NCI-H510A (cell line): Measurements from ENCODE around the gene TOR1A.

Experiments used
- DNase-seq: peaks from one replicate; lab custom pipeline; 2025; lab: John Stamatoyannopoulos, UW

Gene TOR1A

DNA sequence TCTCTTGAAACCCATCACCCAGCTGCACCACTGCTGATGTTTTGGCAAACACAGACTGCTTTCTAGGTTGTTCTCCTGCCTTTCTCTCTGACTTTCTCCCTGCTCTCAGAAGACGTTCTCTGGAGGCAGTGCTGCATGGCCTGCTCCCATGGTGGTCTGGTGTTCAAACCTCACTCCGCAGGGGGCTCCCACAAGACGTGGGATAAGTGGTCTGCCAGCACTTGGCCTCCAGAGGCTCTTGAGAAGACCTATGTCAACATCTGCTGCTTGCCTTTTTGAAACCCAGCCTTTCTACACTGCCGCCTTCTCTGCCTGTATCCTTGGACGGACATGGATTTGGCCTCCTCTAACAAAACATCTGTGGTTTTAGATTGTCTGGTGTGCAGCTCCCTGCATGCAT is 27.9 kb upstream of the TOR1A start:
- no peak for DNase-seq

DNA sequence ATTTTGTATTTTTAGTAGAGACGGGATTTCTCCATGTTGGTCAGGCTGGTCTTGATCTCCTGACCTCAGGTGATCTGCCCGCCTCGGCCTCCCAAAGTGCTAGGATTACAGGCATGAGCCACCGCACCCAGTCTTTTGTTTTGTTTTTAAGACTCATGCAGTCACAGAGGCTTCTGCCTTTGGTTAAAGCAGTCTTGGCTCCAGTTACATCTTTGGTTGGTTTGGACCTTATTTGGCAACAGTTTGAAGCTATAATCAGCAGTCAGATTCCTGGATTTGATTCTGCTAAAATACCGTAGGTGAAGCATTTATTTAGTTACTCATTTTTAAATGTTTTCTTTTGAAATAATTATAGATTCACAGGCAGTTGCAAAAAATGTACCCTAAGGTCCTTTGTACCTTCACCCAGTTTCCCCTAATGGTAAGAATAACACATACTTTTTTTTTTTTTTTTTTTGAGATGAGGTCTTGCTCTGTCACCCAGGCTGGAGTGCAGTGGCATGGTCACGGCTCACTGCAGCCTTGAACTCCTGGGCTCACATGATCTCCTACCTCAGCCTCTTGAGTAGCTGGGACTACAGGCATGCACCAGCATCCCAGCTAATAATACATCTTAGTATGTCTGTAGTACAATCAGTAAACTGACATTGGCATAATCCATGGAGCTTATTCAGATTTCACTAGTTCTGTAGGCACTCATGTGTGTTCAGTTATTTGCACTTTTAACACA is 27.1 kb upstream of the TOR1A start:
- DNase-seq = no peak

DNA sequence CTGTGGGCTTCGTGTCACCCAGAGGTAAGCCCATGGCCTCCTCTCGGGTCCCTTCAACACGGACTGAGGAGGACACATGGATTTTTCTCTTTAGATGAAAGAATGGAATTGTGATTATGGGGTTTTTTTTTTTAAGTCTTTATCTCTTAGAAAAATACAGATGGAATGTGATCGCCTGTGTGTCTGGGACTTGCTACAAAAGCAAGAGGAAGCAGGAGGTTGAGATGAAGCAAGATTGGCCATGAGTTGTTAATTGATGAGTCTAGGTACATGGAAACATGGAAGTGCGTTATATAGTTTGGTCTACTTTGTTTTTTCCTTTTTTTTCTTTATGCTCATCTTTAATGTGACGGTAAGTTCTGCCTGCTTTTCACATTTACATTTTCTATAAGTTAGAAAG is 26.0 kb upstream of the TOR1A start:
- no peak for DNase-seq

DNA sequence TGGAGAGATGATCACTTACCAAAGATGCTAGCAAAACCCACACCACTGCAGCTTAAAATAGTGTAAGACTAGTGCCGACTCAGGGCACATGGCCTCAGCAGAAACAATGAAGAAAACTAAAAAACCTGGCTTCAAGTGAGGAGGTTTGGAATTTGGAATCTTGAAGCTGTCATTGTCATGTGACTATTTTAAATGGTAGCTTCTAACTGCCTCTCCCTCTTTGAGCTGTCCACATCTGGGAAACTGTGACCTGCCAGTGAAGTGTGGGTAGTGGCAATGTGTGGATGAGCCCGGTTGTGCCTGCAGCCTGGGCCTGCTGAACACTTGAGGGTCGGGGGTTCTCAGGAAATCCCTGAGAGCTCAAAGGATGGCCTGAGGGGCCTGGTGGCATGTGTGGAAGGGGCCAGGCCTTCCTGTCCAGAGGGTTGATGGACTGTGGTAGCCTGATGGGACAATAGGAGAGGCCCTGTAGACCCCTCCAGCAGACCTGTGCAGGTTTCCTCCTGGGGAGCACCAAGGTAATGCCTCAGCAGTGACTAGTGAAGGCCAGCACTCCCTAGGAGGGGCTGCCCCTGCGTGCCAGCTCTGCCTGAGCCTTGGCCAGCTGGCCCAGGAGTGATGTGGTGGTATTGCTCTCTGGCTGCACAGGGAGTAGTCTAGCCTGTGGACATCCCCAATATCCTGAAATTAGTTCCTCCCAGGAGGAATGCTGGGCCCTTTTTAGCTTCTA is 24.9 kb upstream of the TOR1A start:
- DNase-seq = no peak

DNA sequence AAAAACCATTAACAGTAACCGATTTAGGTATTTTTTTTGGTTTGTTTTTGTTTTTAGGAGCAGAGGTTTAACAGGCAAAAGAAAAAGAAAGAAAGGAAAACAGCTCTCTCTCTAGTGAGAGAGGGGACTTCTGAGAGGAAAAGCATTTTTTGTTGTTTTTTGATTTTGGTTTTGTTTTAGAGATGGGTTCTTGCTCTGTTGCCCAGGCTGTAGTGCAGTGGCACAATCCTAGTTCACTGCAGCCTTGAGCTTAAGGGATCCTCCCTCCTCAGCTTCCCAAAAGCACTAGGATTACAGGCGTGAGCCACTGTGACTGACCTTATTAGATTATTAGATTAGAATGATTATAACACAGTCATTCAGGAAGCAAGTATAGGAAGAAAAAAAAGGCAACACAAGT is 21.4 kb upstream of the TOR1A start:
- no peak for DNase-seq

DNA sequence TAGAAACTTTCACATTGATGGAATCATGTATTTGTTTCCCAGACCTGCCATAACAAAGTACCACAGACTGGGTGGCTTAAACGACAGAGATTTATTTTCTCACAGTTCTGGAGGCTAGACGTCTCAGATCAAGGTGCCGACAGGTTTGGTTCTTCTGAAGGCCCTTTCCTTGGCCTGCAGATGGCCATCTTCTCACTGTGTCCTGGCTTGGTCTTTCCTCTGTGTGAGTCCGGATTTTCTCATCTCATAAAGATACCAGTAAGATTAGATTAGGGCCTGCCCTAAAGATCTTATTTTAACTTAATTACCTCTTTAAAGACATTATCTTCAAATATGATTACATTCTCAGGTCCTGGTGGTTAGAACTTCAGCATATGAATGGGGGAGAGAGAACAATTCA is 17.1 kb upstream of the TOR1A start:
- DNase-seq = no peak

DNA sequence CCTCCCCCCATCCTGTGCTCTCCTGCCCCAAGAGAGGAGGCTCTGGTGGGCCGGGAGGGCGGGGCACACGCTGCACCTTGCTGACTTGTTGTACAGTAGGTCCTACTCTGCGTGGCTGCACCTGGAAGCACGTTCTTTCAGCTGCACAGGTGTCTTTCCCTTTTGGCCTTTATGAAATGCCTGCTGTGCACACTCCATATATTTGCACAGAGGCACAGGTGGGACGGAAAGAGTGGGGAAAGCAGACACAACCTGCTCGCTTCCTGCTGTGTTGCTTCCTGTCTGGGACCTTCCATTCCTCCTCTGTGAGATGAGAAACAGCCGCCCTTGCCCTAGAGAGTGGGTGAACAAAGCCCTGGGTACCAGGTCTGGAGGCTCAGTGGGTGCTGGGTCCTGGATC is 16.1 kb upstream of the TOR1A start:
- peak; percentile 91 for DNase-seq

DNA sequence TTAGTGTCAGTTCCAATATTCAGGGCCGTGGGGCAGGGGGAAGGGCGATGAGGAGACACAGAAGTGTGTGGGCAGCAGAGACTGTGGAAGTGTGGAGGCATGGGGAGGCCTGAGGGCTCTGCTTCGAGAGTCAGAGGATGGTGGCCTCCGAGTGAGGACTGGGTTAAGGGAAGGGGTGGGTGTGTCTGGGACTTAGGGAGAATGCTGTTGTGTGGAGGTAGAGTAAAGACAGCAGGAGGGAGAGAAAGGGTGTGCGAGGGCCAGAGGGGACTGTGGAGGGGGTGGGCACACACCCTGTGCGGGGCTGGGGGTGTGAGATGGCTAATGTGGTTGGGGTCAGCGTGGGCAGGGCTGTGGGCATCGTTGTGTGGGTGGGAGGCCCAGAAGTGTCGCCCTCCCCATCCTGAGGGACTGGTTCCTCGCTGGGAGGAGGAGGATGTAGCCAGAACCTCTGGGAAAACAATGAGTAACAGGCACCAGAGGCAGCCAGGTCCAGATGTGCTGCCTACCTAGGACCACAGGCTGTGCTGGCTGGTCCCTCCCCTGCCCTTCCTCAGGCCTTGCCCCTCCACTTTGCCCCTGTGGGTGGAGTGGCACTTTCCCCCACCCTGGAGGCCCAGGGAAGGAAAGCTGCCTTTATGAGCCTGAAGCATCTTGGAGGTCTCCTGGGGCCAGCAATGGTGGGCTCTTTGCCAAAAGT is 15.5 kb upstream of the TOR1A start:
- peak; percentile 72 for DNase-seq

DNA sequence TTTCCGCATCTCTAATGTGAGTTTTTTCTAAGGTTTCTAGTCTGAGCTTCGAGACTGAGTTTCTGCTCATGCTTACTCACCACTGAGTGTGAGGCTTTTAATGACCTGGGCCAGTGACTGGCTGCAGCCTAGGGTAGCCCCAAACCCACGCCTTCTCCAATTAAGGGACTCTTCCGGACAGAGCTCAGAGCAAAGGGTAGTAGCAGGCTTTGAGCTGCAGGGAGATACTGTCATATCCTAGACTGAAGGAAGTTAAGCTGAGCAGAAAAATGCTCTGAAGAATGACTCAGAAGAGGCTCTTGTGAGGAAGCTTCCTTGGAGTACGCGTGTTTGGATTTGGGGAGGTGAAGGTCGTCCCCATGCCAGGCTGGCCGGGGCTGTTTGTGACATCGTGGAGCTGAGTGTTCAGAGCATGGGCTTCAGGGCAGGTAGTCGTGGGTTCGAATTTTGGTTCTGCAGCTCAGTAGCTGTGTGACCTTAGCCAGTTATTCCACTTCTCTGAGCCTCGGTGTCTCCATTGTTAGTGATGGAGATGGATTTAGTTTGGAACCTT is 14.8 kb upstream of the TOR1A start:
- no peak for DNase-seq

DNA sequence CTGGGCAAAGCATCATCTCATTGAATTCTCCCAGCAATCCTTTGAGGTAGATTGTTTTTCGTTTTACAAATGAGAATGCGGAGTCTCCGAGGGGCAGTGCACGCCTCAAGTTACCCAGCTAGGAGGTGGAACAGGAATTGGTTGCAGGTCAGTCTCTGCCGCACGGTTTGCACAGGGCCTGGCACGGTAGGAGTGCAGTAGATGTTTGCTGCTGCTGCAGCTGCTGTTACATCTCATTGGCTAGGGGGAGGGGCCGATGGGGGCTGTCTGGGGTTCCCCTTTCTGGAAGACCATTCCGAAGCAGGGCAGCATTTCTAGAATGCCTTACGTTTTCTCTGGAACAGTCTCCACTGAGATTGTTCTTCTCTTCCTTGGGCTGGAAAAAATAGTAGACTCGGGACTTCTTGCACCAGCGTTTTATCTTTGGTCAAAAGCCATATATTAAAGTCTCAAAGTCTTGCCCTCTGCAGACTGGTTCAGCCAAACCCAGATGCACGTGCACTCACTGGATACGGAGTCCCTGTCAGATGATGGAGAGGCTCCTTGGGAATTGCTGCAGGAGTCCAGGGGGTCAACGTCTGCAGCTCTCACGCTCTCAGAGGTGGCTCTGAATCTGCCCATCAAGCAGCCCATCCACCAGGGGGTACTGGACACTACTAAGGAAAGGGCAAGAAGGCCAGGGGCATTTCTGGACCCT is 12.5 kb upstream of the TOR1A start:
- DNase-seq = no peak

DNA sequence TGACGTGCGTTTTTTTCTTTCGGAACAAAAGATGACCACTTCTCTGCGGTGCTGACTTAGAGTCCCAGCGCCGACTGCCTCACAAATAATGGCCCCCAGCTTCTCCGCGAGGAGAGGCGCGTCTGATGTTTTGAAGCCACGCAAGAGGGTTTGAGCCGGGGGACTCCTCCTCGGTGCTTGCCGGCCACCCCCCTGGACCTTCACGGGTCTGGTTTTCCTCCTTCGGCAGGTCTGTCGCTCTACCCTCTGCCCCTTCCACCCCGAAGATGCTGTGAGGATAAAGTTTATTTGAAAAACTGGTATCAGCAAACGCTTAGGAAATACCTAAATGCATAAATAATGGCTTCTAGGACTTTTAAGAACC is 11.9 kb upstream of the TOR1A start:
- DNase-seq = no peak

DNA sequence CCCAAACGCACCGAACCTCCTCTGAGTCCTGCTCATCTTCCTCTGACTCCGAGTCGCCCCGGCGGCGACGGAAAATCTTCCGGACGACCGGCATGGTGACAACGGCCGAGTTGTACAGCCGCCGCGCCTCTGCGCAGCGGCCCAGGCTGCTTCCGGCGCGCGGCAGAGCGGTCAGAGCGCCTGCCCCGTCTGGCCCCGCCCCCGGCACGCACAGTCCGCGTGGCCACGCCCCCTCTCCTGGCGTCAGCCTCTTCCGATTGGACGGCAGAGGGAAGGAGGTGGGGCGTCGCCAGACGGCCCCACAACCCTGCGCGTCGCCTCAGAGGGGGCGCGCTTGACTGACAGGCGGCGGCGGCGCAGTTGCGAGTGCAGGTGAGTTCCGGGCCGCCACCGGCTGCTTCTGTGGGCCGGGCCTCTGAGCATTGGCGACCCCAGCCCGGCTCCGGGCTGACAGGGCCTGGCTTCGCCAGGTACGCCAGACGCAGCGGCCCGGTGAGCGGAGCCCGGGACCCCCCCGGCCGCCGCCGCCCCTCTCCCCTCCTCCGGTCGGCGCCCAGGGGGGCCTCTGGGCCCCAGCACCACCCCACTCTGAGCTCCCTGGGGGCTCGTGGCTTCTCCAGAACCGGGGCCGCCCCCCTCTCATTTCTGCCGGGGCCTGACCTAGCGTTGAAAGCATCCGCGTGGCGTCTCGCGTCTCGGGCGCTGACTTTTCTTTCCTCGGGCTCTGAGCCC is 11.4 kb upstream of the TOR1A start, which contains the start of the genes C9orf78 and USP20:
Gene C9orf78, minus strand, starts transcription at position 148 of the 732 bp plus-strand sequence. Its CDS starts 54 bp downstream, at position 94.
Gene USP20, plus strand, starts transcription at position 331 of the 732 bp plus-strand sequence. CDS start 17,098 bp downstream, outside the sequence.
- DNase-seq = peak; percentile 95

DNA sequence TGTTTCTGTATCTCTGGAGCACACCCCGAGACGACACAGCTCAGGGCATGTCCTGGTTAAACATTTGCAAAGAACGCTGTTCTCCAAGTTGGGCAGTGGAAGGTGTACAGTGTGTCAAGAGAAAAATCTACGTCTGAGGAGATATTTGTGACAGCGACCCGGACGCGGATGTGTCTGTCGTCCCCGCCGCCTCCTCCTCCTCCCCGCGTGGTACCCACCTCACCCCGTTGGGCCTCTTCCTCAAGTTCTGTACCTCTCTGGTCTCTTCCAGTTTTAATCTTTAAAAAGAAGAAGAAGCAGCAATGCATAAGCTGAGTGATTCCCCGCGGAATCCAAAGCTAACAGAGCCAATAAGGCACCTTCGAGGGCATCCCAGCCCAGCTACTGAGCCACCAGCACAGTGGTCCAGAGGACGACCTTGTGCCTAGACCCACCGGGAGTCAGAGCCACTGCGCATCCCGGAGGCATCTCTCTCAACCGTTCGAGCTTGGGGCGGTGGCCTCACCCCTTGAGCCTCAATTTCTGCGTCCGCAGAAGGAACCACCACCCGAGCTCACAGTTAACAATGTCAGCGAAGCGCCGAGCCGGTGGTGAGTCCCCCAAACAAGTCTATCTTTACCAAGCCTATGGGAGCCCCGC is 10.7 kb upstream of the TOR1A start:
- no peak for DNase-seq

DNA sequence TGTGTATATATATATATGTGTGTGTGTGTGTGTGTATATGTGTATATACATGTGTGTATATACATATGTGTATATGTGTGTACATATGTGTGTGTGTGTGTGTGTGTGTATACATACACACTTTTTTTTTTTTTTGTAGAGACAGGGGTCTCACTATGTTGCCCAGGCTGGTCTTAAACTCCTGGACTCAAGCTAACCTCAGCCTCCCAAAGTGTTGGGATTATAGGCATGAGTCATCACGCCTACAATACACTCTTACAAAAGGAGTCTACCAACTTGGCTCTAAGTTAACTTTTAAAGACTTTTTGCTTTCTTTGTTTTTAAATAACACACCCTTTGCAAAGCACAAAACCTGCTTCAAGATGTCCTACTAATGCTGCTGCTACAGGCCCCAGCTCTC is 9.0 kb upstream of the TOR1A start:
- no peak for DNase-seq

DNA sequence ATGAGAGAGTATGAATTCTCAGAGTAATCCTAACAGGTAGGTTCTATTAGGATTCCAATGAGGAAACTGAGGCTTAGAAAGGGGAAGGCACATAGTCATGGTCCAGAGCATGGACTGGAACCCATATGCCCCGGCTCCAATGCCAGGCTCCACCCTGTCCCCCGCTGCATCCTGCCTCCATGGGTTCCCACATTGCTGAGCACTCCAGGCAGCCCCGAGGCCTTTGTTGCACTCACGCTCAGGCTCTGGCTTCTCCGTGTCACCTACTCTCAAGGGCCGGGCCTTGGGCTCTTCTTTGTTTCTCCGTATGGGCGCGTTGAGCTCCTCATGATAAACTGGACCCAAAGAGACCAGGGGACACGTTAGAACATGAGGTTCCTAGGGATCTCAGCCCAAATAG is 5.0 kb upstream of the TOR1A start:
- DNase-seq = no peak

DNA sequence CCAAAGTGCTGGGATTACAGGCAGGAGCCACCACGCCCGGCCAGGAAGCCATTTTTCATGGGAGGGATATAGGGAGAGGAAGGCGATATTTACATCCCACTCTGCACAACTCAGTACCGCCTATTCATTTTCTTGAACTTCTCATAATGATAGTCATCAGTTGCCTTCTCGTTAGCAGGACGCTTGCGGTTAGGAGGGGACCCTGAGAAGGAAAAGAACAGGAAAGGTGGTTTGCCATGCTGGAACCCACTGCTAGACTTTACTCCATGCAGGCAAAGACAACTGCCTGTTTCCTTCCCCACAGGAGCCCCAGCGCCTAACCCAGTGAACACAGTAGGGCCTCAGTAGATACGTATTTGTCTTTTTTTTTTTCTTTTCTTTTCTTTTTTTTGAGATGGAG is 4.1 kb upstream of the TOR1A start:
- DNase-seq = no peak

DNA sequence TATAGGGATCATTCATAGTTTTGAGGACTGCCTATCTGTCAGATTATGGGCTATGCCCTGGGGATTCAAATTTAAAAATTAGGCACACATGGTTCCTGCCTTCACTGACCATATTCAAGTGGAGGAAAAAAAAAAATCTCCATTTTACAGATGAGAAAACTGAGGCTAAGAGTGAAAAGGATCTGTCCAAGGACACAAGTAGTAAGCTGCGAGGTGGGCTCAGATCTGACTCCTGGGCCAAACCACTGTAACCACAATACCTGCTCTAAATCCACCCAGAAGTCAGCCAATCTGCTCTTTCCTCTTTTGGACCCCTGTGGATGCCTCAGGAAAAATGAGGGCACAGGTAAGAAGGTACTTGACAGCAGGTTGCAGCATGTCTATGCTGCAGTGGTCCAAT is 2.8 kb upstream of the TOR1A start:
- no peak for DNase-seq

DNA sequence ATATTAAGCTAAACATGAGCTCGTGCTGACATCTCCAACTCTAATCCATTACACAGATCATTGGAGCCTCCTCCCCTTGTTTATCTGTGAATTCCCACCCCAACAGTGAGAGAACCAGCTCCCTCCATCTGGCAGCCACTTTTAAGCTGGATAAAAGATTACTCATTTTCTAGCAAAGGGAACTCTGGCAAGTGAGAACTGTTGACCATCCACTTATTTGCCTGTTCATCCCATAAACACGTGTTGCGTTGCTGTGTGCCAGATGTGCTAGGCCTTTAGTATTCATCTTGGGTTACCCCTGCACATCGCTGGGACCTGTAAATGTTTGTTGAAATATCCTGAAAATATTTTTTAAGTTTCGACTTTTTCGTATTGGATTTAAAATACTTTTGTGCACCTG is 2.4 kb upstream of the TOR1A start:
- DNase-seq = no peak

DNA sequence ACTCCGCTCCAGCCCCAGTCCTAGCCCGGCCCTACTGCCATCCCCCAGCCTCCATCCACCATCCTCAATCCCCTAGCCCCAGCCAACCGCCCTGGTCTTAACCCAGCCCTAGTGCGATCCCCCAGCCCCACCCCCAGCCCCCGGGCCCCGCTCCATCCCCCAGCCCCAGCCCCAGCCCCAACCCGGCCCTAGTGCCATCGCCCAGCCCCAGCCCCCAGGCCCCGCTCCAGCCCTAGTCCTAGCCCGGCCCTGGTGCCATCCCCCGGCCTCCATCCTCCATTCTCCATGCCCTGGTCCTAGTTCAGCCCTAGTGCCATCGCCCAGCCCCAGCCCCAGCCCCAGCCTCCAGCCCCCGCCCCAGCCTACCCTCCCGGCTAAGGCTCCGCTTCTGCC is 398 bp downstream of the TOR1A start:
- DNase-seq = no peak

DNA sequence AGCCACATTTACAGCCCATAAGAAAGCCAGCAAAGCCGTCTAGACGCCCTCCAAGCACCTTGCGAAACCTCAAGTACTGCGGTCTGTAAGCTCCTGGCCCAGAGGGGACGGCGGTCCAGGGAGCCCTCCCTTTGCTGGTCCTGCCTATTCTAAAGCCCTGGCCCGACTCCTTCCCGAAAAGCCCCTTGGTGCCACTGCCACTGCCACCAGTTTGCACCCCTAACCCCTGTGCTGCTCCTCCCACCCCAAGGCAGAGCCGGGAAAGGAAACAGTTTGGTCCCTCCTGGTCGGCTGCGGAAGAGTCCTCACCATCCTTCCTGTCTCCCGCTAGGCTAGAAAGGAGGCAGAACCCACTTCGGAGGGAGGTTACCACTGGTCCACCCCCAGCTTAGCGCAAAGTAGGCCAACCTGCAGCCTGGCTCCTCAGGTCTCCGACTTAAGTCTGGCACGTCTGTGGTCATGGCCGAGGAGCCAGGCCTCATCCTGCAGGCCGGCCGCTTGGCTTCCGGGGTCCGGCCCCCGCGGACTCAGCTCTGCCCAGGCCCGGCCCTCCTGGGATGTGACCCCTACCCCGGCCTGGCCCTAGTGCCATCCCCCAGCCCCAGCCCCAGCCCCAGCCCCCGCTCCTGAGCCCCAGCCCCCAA is 916 bp downstream of the TOR1A start:
- no peak for DNase-seq
